Stomach (tissue), 4 donors: ENCODE data around the gene CGAS.

Experiments used
- CTCF ChIP-seq, 7 experiments: fragments of 450-650 bp in 4 of 7; fragments of 200-600 bp in 3 of 7; sonication (generic) in 3 of 7; IDR thresholded peaks; one replicate each; pipeline ENCODE4 v1.5.1; 2016 to 2019; ENCODE audit warnings: antibody characterized with exemption in 7 of 7, control low read depth in 2 of 7, mild to moderate bottlenecking in 1 of 7
- POLR2A ChIP-seq, 4 donors: fragments of 450-650 bp; IDR thresholded peaks; one replicate each; pipeline ENCODE4 v1.6.1; 2016; ENCODE audit warnings: antibody characterized with exemption in 4 of 4, control low read depth in 2 of 4, mild to moderate bottlenecking in 1 of 4, moderate library complexity in 1 of 4

- no peak for TF ChIP-seq CTCF (IDR thresholded peaks at IDR 0.05)
- no peak for TF ChIP-seq POLR2A (IDR thresholded peaks at IDR 0.05)
These were observed 57.3 kb downstream of the CGAS start, which contains the start of gene DDX43 for GRCh38 chr6:73394577-73395354.
